ENCODE data around the gene ASTL. TPM values are rescaled to one million over a fixed set of nuclear protein-coding genes. Genes with fewer than 3 reads are reported as not detected.
"Not testable (repeated sequence)": the region's sequence is repeated elsewhere in the genome, so short reads cannot be mapped to it uniquely, and the experiment has no call there.

The ASTL gene
- total RNA-seq, 1 experiment from 2014 or later: 0.18 TPM

DNA sequence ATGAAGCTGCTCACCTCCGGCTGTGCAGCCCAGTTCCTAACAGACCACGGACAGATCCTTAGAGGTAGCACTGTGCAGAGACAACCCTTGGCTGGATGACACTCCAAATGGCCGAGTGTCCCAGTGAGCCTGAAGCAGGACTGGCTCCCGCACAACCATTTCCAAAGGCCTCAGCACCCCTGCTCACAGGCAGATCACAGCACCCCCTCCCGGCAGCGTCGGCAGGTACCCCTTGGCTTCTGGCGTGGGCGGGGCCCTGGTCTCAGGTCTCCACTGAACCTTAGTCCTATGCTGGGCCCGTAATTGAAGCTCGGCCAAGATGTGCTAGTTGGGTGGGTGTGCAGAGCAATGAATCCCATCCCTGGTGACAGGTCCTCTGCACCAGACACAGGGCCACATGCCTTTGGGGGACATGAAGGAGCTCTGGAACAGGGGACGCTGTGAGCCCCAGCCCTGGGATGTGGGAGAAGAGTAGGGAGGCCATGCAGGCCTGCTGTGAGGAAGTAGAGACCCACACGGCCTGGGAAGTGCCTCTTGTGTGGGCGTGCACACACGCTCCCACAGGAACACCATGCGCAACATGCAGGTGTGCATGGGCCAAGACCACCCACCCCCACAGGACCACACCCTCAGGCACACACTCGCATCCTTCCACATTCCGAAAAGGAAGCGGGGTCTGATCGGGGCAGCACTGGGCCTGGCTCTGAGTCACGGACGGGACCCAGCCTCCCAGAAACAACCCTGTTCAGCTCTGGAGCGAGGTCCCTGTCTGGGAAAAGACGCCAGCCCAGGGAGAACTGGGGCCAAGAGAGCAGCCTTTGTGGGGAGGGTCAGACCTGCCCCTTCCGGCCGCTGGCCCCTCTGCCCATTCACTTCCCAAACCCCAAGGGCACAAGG is 4.2 kb upstream of the ASTL start:
- TF ChIP-seq SIN3A (IDR thresholded peaks at IDR 0.05; ENCODE audit: borderline replicate concordance, insufficient read depth, low read depth, low read length): no peak
- TF ChIP-seq, protein P1, sequence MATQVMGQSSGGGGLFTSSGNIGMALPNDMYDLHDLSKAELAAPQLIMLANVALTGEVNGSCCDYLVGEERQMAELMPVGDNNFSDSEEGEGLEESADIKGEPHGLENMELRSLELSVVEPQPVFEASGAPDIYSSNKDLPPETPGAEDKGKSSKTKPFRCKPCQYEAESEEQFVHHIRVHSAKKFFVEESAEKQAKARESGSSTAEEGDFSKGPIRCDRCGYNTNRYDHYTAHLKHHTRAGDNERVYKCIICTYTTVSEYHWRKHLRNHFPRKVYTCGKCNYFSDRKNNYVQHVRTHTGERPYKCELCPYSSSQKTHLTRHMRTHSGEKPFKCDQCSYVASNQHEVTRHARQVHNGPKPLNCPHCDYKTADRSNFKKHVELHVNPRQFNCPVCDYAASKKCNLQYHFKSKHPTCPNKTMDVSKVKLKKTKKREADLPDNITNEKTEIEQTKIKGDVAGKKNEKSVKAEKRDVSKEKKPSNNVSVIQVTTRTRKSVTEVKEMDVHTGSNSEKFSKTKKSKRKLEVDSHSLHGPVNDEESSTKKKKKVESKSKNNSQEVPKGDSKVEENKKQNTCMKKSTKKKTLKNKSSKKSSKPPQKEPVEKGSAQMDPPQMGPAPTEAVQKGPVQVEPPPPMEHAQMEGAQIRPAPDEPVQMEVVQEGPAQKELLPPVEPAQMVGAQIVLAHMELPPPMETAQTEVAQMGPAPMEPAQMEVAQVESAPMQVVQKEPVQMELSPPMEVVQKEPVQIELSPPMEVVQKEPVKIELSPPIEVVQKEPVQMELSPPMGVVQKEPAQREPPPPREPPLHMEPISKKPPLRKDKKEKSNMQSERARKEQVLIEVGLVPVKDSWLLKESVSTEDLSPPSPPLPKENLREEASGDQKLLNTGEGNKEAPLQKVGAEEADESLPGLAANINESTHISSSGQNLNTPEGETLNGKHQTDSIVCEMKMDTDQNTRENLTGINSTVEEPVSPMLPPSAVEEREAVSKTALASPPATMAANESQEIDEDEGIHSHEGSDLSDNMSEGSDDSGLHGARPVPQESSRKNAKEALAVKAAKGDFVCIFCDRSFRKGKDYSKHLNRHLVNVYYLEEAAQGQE (IDR thresholded peaks at IDR 0.05; ENCODE audit: insufficient read depth in 1 of 2, low read depth in 2 of 2, low read length in 1 of 2): no peak
- TF ChIP-seq TCF7L2 (IDR thresholded peaks at IDR 0.05; ENCODE audit: low read depth, low read length): no peak
- TF ChIP-seq POLR2AphosphoS5 (IDR thresholded peaks at IDR 0.05; ENCODE audit: low read depth, low read length): no peak
- TF ChIP-seq, protein P2, sequence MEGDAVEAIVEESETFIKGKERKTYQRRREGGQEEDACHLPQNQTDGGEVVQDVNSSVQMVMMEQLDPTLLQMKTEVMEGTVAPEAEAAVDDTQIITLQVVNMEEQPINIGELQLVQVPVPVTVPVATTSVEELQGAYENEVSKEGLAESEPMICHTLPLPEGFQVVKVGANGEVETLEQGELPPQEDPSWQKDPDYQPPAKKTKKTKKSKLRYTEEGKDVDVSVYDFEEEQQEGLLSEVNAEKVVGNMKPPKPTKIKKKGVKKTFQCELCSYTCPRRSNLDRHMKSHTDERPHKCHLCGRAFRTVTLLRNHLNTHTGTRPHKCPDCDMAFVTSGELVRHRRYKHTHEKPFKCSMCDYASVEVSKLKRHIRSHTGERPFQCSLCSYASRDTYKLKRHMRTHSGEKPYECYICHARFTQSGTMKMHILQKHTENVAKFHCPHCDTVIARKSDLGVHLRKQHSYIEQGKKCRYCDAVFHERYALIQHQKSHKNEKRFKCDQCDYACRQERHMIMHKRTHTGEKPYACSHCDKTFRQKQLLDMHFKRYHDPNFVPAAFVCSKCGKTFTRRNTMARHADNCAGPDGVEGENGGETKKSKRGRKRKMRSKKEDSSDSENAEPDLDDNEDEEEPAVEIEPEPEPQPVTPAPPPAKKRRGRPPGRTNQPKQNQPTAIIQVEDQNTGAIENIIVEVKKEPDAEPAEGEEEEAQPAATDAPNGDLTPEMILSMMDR (IDR thresholded peaks at IDR 0.05): no peak; the same call in 1 of the 2 replicates
- Histone ChIP-seq H3K9me3 (ENCODE audit: control insufficient read depth, insufficient read depth, low read depth, low read length) (no peaks in the 10 kb centered on the region), H3K4me1 (ENCODE audit: control insufficient read depth, insufficient read depth, low read length) (peaks cover 19% of the 10 kb centered on the region), H3K36me3 (ENCODE audit: control insufficient read depth, insufficient read depth, low read length) (no peaks in the 10 kb centered on the region), H3K27me3 (ENCODE audit: control insufficient read depth, insufficient read depth, low read length) (no peaks in the 10 kb centered on the region), H3K4me3 (ENCODE audit: low read depth in 2 of 2, low read length in 2 of 2) (no peak overlapping the region), H3K27ac (ENCODE audit: low read length) (no peak overlapping the region)
- in situ Hi-C loops (cut with HindIII; ENCODE audit: low pct_unique_long_range_greater_than_20kb, low sequenced_read_pairs) (no loop called here), intact Hi-C loops (cut with micrococcal nuclease; ENCODE audit: unreplicated experiment) (no loop called here)
- CTCF ChIA-PET: interaction anchor here (0.5 to 1.1 kb wide), 3 partner anchors 11 to 150 kb away, joined by 3 to 4 read pairs (median 3); no protein-coding TSS in a partner anchor
- ATAC-seq (no peak), DNase-seq (ENCODE audit: low read depth, low spot score) (no peak)
- POLR2A ChIA-PET: no interaction called here
- BruUV-seq (replicated peaks): no TSS peak

DNA sequence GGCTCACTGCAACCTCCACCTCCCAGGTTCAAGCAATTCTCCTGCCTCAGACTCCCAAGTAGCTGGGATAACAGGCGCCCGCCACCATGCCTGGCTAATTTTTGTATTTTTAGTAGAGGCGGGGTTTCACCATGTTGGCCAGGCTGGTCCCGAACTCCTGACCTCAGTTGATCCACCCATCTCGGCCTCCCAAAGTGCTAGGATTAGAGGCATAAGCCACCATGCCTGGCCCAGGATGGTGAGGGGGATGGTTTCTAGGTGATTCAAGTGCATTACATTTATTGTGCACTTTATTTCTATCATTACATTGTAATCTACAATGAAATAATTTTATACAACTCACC is 3.3 kb upstream of the ASTL start:
- in situ Hi-C loops (cut with HindIII; ENCODE audit: low pct_unique_long_range_greater_than_20kb, low sequenced_read_pairs); H3K9me3 ChIP-seq (ENCODE audit: control insufficient read depth, insufficient read depth, low read depth, low read length); DNase-seq (ENCODE audit: low read depth, low spot score); H3K36me3 ChIP-seq (ENCODE audit: control insufficient read depth, insufficient read depth, low read length); H3K4me3 ChIP-seq (ENCODE audit: low read depth in 2 of 2, low read length in 2 of 2); intact Hi-C loops (cut with micrococcal nuclease; ENCODE audit: unreplicated experiment); H3K27me3 ChIP-seq (ENCODE audit: control insufficient read depth, insufficient read depth, low read length); BruUV-seq (replicated peaks); CTCF ChIA-PET; H3K27ac ChIP-seq (ENCODE audit: low read length); POLR2A ChIA-PET; ATAC-seq: not testable (repeated sequence)
- H3K4me1 ChIP-seq (ENCODE audit: control insufficient read depth, insufficient read depth, low read length): peaks cover 11% of the 10 kb centered on the region

Data from Panc1 (cell line).